ENCODE results near the gene DTNBP1. TPM values are rescaled to one million over a fixed set of nuclear protein-coding genes. Genes with fewer than 3 reads are reported as not detected.

DTNBP1 gene
- total RNA-seq, 2 donors from 2014 or later = 11.5 to 30.8 TPM

- DNase-seq (ENCODE audit: low spot score) = no peak
- ATAC-seq (ENCODE audit: insufficient number of reproducible peaks, low FRiP score, low read depth) = no peak
Measured at GRCh38 chr6:15522026-15522425, 140.8 kb downstream of the DTNBP1 start.

GRCh38 chr6:15521582-15521981 is 141.2 kb downstream of the DTNBP1 start:
- TF ChIP-seq CTCF (IDR thresholded peaks at IDR 0.05) = no peak
- DNase-seq (ENCODE audit: low spot score) = no peak
- peaks cover 5 to 7% of the 10 kb centered on the region in 2 donors for H3K4me1 ChIP-seq (ENCODE audit: control insufficient read depth in 1 of 2, low read depth in 2 of 2)
- no peak overlapping the region for H3K27ac ChIP-seq
- peaks cover 47% of the 10 kb centered on the region for H3K36me3 ChIP-seq
- no peaks in the 10 kb centered on the region for H3K27me3 ChIP-seq (replicated peaks; ENCODE audit: insufficient read depth)
- H3K4me3 ChIP-seq = no peak overlapping the region
- no peaks in the 10 kb centered on the region for H3K9me3 ChIP-seq
- ATAC-seq (ENCODE audit: insufficient number of reproducible peaks, low FRiP score, low read depth) = no peak

More at GRCh38 chr6:15522026-15522425, 140.8 kb downstream of the DTNBP1 start:
- Histone ChIP-seq H3K36me3 (peaks cover 47% of the 10 kb centered on the region), H3K4me3 (no peak overlapping the region), H3K27me3 (replicated peaks; ENCODE audit: insufficient read depth) (no peaks in the 10 kb centered on the region), H3K27ac (no peak overlapping the region), H3K4me1 (ENCODE audit: control insufficient read depth in 1 of 2, low read depth in 2 of 2) (peaks cover 5 to 7% of the 10 kb centered on the region in 2 donors), H3K9me3 (no peaks in the 10 kb centered on the region)
- TF ChIP-seq CTCF (IDR thresholded peaks at IDR 0.05) = no peak

GRCh38 chr6:15520626-15521203 is 142.1 kb downstream of the DTNBP1 start:
- no peak for TF ChIP-seq CTCF (IDR thresholded peaks at IDR 0.05)
- H3K27ac ChIP-seq = no peak overlapping the region
- peaks cover 5 to 7% of the 10 kb centered on the region in 2 donors for H3K4me1 ChIP-seq (ENCODE audit: control insufficient read depth in 1 of 2, low read depth in 2 of 2)
- ATAC-seq (ENCODE audit: insufficient number of reproducible peaks, low FRiP score, low read depth) (no peak), DNase-seq (ENCODE audit: low spot score) (no peak)
- no peaks in the 10 kb centered on the region for H3K27me3 ChIP-seq (replicated peaks; ENCODE audit: insufficient read depth)
- no peaks in the 10 kb centered on the region for H3K9me3 ChIP-seq
- H3K36me3 ChIP-seq = peaks cover 47% of the 10 kb centered on the region
- H3K4me3 ChIP-seq = no peak overlapping the region

- TF ChIP-seq CTCF (IDR thresholded peaks at IDR 0.05) = no peak
- DNase-seq (ENCODE audit: low spot score) = no peak
- H3K4me1 ChIP-seq (ENCODE audit: control insufficient read depth in 1 of 2, low read depth in 2 of 2) = peaks cover 5 to 7% of the 10 kb centered on the region in 2 donors
- H3K27me3 ChIP-seq (replicated peaks; ENCODE audit: insufficient read depth) = no peaks in the 10 kb centered on the region
- peaks cover 50% of the 10 kb centered on the region for H3K36me3 ChIP-seq
- H3K4me3 ChIP-seq = no peak overlapping the region
- no peaks in the 10 kb centered on the region for H3K9me3 ChIP-seq
- H3K27ac ChIP-seq = no peak overlapping the region
- no peak for ATAC-seq (ENCODE audit: insufficient number of reproducible peaks, low FRiP score, low read depth)
Measured at GRCh38 chr6:15519681-15520080, 143.1 kb downstream of the DTNBP1 start.

GRCh38 chr6:15518878-15519277 is 143.9 kb downstream of the DTNBP1 start:
- H3K27me3 ChIP-seq (replicated peaks; ENCODE audit: insufficient read depth) = no peaks in the 10 kb centered on the region
- no peak overlapping the region for H3K27ac ChIP-seq
- no peak overlapping the region for H3K4me3 ChIP-seq
- DNase-seq (ENCODE audit: low spot score) (no peak), ATAC-seq (ENCODE audit: insufficient number of reproducible peaks, low FRiP score, low read depth) (no peak)
- peaks cover 5 to 7% of the 10 kb centered on the region in 2 donors for H3K4me1 ChIP-seq (ENCODE audit: control insufficient read depth in 1 of 2, low read depth in 2 of 2)
- no peaks in the 10 kb centered on the region for H3K9me3 ChIP-seq
- TF ChIP-seq CTCF (IDR thresholded peaks at IDR 0.05) = no peak
- peaks cover 49% of the 10 kb centered on the region for H3K36me3 ChIP-seq
